AG04450 (cell line): ENCODE measurements around the gene MXD1. TPM values are rescaled to one million over a fixed set of nuclear protein-coding genes. Genes with fewer than 3 reads are reported as not detected.
"Not testable (repeated sequence)": the region's sequence is repeated elsewhere in the genome, so short reads cannot be mapped to it uniquely, and the experiment has no call there.

Source experiments
- CTCF ChIA-PET: fragments of 300-600, 350-600 bp; formaldehyde crosslinking; extraction: SDS; loops from one replicate; lab custom pipeline; 2022; ENCODE audit warnings: antibody characterized with exemption, inconsistent platforms; lab: Charles Lee
- POLR2A ChIA-PET: fragments of 350-600 bp; formaldehyde crosslinking; extraction: SDS; loops from one replicate; lab custom pipeline; 2021; ENCODE audit warnings: antibody characterized with exemption, inconsistent platforms; lab: Yijun Ruan, JAX
- DNase-seq: peaks from one replicate; pipeline ENCODE4 v3.0.0-alpha.2; 2011; ENCODE audit warnings: low read depth, low spot score
- H3K27ac ChIP-seq: one replicate; pipeline ENCODE4 v1.5.1; 2012; ENCODE audit warnings: low read depth, low read length, control low read depth
- H3K27me3 ChIP-seq: one replicate; pipeline ENCODE4 v1.6.0; 2012; ENCODE audit warnings: low read length; ENCODE audit not compliant: control insufficient read depth, insufficient read depth
- H3K4me3 ChIP-seq: 2 replicates; pipeline ENCODE4 v1.5.1; 2011; ENCODE audit warnings: mild to moderate bottlenecking, low read depth, low read length, control low read depth
- H3K9me3 ChIP-seq: 2 replicates; pipeline ENCODE4 v1.5.1; 2012; ENCODE audit warnings: low read length; ENCODE audit not compliant: control insufficient read depth, insufficient read depth
- polyA plus RNA-seq: library from polyadenylated mRNA; depleted of rRNA; stranded (reverse); fragments of >200 nt; gene quantifications from 2 replicates; pipeline ENCODE4 v1.2.3, GENCODE V29; 2011
- TF ChIP-seq, protein P1 (sequence below): IDR thresholded peaks from 2 replicates; pipeline ENCODE4 v1.5.1; 2011; ENCODE audit warnings: low read depth, low read length, control low read depth, inconsistent platforms

The MXD1 gene
- polyA plus RNA-seq, 1 experiment, result 9.8 TPM

GRCh38 chr2:69893684-69894551 is 21.0 kb upstream of the MXD1 start, which contains the start of gene SNRNP27:
Gene SNRNP27 (plus strand): TSS chr2:69893956. CDS start chr2:69893985, 29 bp downstream.
- peaks cover 5% of the 10 kb centered on the region; the same call in 1 of the 2 replicates for H3K9me3 ChIP-seq
- TF ChIP-seq, protein P1, sequence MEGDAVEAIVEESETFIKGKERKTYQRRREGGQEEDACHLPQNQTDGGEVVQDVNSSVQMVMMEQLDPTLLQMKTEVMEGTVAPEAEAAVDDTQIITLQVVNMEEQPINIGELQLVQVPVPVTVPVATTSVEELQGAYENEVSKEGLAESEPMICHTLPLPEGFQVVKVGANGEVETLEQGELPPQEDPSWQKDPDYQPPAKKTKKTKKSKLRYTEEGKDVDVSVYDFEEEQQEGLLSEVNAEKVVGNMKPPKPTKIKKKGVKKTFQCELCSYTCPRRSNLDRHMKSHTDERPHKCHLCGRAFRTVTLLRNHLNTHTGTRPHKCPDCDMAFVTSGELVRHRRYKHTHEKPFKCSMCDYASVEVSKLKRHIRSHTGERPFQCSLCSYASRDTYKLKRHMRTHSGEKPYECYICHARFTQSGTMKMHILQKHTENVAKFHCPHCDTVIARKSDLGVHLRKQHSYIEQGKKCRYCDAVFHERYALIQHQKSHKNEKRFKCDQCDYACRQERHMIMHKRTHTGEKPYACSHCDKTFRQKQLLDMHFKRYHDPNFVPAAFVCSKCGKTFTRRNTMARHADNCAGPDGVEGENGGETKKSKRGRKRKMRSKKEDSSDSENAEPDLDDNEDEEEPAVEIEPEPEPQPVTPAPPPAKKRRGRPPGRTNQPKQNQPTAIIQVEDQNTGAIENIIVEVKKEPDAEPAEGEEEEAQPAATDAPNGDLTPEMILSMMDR, result no peak
- ChIA-PET POLR2A (interaction anchor here (0.5 to 1.6 kb wide), 4 partner anchors 21 to 297 kb away, joined by 3 to 10 read pairs (median 5); partner anchors contain the start of genes C2orf42 and MXD1), CTCF (interaction anchor here (1.2 to 3.2 kb wide), 4 partner anchors 18 to 410 kb away, joined by 3 to 25 read pairs (median 4); no protein-coding TSS in a partner anchor)
- H3K27me3 ChIP-seq, result peaks cover 4% of the 10 kb centered on the region
- DNase-seq, result peak; percentile 53
- H3K27ac ChIP-seq, result peak within 1 kb of the TSS; percentile 84
- peak within 1 kb of the TSS; percentile 81 for H3K4me3 ChIP-seq

- H3K4me3 ChIP-seq, result peak overlapping the region; percentile 81
- H3K27ac ChIP-seq, H3K27me3 ChIP-seq, DNase-seq, H3K9me3 ChIP-seq: not testable (repeated sequence)
- ChIA-PET CTCF (interaction anchor here (0.6 to 3.2 kb wide), 5 partner anchors 170 to 843 kb away, joined by 3 to 25 read pairs (median 4); no protein-coding TSS in a partner anchor), POLR2A (interaction anchor here (1.6 kb wide), 1 partner anchor 20 kb away, joined by 7 read pairs; the partner anchor contains the start of gene MXD1)
These were observed 20.2 kb upstream of the MXD1 start for GRCh38 chr2:69894737-69895136.

DNA sequence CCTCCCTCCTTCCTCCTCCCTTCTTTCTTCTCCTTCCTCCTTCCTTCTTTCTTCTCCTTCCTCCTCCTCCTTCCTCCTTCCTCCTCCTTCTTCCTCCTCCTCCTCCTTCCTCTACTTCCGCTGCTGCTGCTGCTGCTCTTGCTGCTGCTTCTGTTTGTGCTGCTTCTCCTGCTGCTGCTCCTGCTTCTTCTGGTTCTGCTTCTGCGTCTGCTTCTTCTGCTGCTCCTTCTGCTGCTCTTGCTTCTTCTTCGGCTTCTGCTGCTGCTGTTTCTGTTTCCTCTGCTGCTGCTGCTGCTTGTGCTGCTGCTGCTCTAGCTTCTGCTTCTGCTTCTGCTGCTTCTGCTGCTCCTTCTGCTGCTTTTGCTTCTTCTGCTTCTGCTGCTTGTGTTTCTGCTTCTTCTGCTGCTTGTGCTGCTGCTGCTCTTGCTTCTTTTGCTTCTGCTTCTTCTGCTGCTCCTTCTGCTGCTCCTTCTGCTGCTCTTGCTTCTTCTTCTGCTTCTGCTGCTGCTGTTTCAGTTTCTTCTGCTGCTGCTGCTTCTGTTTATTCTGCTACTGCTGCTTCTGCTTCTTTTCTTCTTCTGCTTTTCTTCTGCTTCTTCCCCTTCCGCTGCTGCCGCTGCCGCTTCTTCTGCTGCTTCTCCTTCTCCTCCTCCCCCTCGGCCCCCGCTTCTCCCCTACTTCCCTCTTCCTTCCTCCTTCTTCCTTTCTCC is 12.5 kb upstream of the MXD1 start:
- H3K4me3 ChIP-seq, result no peak overlapping the region
- H3K9me3 ChIP-seq, result no peaks in the 10 kb centered on the region
- peak overlapping the region; percentile 11 for H3K27ac ChIP-seq
- TF ChIP-seq, protein P1, result no peak
- ChIA-PET CTCF (interaction anchor here (1.4 kb wide), 1 partner anchor 178 kb away, joined by 4 read pairs; no protein-coding TSS in a partner anchor), POLR2A (no interaction called here)
- no peaks in the 10 kb centered on the region for H3K27me3 ChIP-seq
- no peak for DNase-seq

GRCh38 chr2:69907216-69907615 is 7.7 kb upstream of the MXD1 start:
- no peaks in the 10 kb centered on the region for H3K27me3 ChIP-seq
- TF ChIP-seq, protein P1, result no peak
- no peak overlapping the region for H3K4me3 ChIP-seq
- H3K9me3 ChIP-seq, result no peaks in the 10 kb centered on the region
- CTCF ChIA-PET, result interaction anchor here (0.7 kb wide), 1 partner anchor 182 kb away, joined by 4 read pairs; no protein-coding TSS in a partner anchor
- POLR2A ChIA-PET, result no interaction called here
- no peak overlapping the region for H3K27ac ChIP-seq
- DNase-seq, result no peak

DNA sequence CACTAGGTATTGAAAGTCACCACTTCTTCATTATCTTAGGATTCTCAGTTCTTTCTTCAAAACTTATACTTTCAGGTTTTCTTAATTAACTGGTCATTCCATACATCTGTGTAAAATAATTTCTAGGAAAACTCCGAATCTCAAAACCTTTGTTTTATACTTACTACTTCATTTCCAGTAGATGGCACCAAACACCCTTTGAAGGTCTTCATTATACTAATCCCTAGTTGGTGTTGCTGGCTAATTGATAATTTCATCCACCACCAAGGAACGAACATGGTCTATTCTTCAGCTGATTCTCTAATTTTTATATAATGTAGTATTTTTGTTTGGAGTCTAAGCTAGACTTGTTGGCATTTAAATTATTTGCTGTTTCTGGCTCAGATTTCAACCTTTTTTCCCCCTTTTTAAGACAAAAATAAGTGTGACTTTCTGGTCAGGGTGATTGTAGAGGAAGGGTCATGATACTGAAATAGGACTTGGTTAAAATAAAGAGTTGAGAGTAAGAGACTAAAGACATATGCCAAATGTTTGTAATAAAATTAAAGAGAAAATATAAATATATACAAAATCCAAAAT is 2.8 kb upstream of the MXD1 start:
- H3K9me3 ChIP-seq, result no peaks in the 10 kb centered on the region; the same call in 1 of the 2 replicates
- no peak for DNase-seq
- no peaks in the 10 kb centered on the region for H3K27me3 ChIP-seq
- no peak overlapping the region for H3K27ac ChIP-seq
- CTCF ChIA-PET, result interaction anchor here (0.6 to 4.2 kb wide), 32 partner anchors 9 to 390 kb away, joined by 3 to 114 read pairs (median 4); partner anchors contain the start of genes C2orf42, FAM136A and SNRNP27
- TF ChIP-seq, protein P1, result peak; percentile 57
- no peak overlapping the region for H3K4me3 ChIP-seq
- POLR2A ChIA-PET, result interaction anchor here (0.6 kb wide), 1 partner anchor 289 kb away, joined by 3 read pairs; no protein-coding TSS in a partner anchor
